GM12864 (cell line): Measurements from ENCODE around the gene GALNT2.

Experiments
- DNase-seq: peaks from one replicate; pipeline ENCODE4 v3.0.0-alpha.2; 2011; ENCODE audit warnings: low read depth
- H3K4me3 ChIP-seq: 2 replicates; pipeline ENCODE4 v1.5.1; 2011; ENCODE audit warnings: mild to moderate bottlenecking, low read depth, low read length, control low read depth
- CTCF ChIP-seq: IDR thresholded peaks from 2 replicates; pipeline ENCODE4 v1.5.1; 2011; ENCODE audit warnings: low read depth, mild to moderate bottlenecking, moderate library complexity, low read length, control low read depth, inconsistent platforms; ENCODE audit errors: missing control alignments

GALNT2 gene

GRCh38 chr1:230299191-230300006, 232.4 kb downstream of the GALNT2 start:
- TF ChIP-seq CTCF, result no peak
- H3K4me3 ChIP-seq, result no peak overlapping the region
- no peak for DNase-seq

- TF ChIP-seq CTCF, result no peak
- no peak overlapping the region for H3K4me3 ChIP-seq
- DNase-seq, result no peak
Measured at GRCh38 chr1:230300322-230301301, 233.6 kb downstream of the GALNT2 start.

- no peak overlapping the region for H3K4me3 ChIP-seq
- no peak for TF ChIP-seq CTCF
- DNase-seq, result no peak
Measured at GRCh38 chr1:230301322-230301721, 234.3 kb downstream of the GALNT2 start.

GRCh38 chr1:230301822-230302221, 234.8 kb downstream of the GALNT2 start:
- no peak for DNase-seq
- no peak overlapping the region for H3K4me3 ChIP-seq
- no peak for TF ChIP-seq CTCF

- TF ChIP-seq CTCF, result no peak
- DNase-seq, result no peak
- no peak overlapping the region for H3K4me3 ChIP-seq
Measured at GRCh38 chr1:230303069-230303468, 236.0 kb downstream of the GALNT2 start.

- no peak for TF ChIP-seq CTCF
- no peak for DNase-seq
- no peak overlapping the region for H3K4me3 ChIP-seq
Measured at GRCh38 chr1:230303822-230304221, 236.8 kb downstream of the GALNT2 start.
